ENCODE results near the gene TRIM41.

- TF ChIP-seq CTCF (conservative IDR thresholded peaks at IDR 0.05 in 1 of 2, IDR thresholded peaks at IDR 0.05 in 1 of 2; ENCODE audit: extremely low read depth in 1 of 2, insufficient read depth in 1 of 2, low read depth in 1 of 2, low read length in 2 of 2) (no peak), EZH2 (IDR thresholded peaks at IDR 0.05; ENCODE audit: borderline replicate concordance, low read length) (no peak)
These were observed 37.5 kb upstream of the TRIM41 start for GRCh38 chr5:181185560-181185959.
